ENCODE measurements around the gene GNAQ. TPM values are rescaled to one million over a fixed set of nuclear protein-coding genes. Genes with fewer than 3 reads are reported as not detected.

The GNAQ gene
- total RNA-seq, 2 donors from 2014 or later, result 12.8 to 18.5 TPM

DNA sequence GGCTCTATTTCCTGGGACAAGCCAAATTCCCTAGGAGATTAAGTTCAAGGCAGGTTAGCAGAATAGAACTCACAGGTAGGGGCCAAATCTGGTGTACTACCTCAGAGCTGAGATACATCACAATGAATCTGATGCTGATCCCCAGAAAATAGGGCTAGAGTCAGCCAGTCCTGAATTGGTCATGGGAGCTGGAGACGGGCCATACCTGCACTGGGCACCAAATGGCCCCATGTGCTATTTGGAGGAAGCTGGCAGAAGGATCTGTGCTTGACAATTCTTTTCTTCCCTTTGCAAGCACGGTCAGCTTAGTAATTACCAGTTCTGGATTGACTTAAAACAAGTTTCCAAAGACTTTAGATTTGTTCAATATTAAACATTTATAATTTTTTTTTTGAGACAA, 10.4 kb upstream of the GNAQ start:
- ATAC-seq (replicated peaks), result no peak
- Mint-ChIP-seq H3K36me3 (ENCODE audit: low read depth) (no peaks in the 10 kb centered on the region), H3K4me1 (no peaks in the 10 kb centered on the region), H3K4me3 (no peak overlapping the region), H3K27ac (no peak overlapping the region), H3K27me3 (no peaks in the 10 kb centered on the region), H3K9me3 (no peaks in the 10 kb centered on the region)

DNA sequence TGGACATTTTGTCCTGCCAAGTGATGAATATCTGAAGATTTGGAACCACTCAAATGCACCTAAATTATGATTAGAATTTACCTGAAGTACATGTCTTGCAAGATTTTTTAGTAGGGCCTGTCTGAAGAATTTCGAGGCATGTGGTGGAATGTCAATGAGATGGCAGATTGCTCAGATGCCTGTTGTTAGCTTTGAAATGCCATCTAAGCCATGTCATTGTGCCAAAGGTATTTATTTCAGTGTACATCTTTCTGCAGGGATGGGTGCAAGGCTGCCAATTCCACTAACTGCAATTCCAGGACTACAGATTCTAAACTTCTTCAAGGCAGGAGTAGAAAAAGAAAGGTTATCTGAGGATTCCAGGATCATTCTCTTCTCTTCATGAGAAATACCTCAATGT, 9.1 kb upstream of the GNAQ start:
- Mint-ChIP-seq H3K4me1 (no peaks in the 10 kb centered on the region), H3K27ac (no peak overlapping the region), H3K36me3 (ENCODE audit: low read depth) (no peaks in the 10 kb centered on the region), H3K9me3 (no peaks in the 10 kb centered on the region), H3K27me3 (no peaks in the 10 kb centered on the region), H3K4me3 (no peak overlapping the region)
- no peak for ATAC-seq (replicated peaks)

DNA sequence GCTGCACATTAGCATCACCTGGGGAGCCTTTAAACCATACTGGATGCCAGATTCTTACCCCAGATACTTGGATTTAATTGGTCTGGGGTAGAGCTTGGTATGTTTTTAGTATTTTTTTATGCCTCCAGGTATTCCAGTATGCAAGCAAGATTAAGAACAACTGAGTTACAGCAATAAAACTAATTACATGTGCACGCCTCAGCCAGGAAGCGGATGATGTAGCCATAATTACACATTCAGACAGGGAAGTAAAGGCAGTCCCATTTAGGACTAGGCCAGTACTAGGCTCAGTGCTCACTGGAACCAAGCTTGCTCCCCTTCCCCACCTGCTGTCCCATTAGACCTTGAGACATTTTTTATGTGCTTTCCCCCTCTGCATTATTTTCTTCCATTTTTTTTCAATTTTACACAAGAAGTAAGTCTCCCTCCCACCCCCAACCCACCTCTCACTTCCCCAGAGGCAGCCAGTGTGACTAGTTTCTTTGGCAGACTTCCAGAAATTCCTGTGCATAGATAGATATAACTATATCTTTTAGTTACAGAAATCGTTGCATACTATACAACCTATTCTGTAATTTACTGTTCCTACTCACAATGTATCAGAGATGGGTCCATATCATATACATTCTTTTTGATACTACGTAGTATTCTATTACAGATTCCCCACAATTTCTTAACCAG, 7.1 kb upstream of the GNAQ start:
- no peak for ATAC-seq (replicated peaks)
- Mint-ChIP-seq H3K9me3 (no peaks in the 10 kb centered on the region), H3K4me3 (no peak overlapping the region), H3K4me1 (peaks cover 13% of the 10 kb centered on the region), H3K36me3 (ENCODE audit: low read depth) (no peaks in the 10 kb centered on the region), H3K27me3 (no peaks in the 10 kb centered on the region), H3K27ac (no peak overlapping the region)

DNA sequence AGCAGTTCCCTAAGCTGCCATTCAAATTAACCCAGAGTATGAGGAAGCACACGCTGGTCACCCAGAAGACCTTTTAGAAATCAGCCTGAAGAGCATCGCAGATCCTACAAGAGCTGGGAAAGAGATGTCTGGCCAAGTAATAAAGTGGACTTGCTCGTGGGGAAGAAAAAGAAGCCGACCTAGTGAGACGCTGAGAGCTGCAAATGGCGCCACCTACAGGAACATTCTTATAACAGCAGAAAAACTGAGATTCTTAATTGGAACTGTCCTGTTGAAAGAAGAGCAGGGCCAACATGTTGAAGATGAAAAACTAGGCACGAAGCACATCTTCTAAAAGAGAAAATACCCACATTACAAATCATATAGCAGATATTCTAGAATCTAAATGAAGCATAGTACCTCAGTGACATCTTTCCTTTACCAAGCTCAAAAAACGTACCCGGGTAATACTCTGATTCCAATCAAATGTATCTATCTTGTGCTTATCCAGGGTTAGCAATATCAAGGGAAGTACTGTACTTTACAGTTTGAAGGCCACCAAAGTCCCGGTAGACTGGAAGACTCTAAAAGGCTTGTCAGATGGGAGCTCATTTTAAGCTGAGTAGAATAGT, 3.9 kb upstream of the GNAQ start:
- Mint-ChIP-seq H3K4me3 (peak overlapping the region; percentile 56), H3K4me1 (peaks cover 24% of the 10 kb centered on the region), H3K36me3 (ENCODE audit: low read depth) (peaks cover 2% of the 10 kb centered on the region), H3K27me3 (no peaks in the 10 kb centered on the region), H3K9me3 (no peaks in the 10 kb centered on the region), H3K27ac (peak overlapping the region; percentile 4)
- ATAC-seq (replicated peaks), result no peak

DNA sequence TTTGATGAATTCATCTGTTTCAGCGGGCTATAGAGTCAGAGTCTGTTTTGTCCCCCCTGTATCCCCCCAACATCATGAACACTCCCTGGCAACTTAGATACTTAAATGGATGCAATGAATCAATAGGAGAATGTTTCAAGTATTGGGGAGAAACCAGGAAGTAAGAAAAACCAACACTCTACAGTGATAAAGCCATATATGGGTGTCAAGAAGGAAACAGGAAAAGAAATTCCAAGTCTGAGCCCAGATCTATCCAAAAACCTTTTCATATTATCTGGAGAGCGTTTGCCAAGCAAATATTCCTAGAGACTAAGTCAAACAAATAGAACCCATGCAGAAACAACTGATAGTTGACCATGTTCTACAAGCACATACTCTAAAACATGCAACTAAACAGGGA, 2.3 kb upstream of the GNAQ start:
- Mint-ChIP-seq H3K27ac (no peak overlapping the region), H3K36me3 (ENCODE audit: low read depth) (peaks cover 5% of the 10 kb centered on the region), H3K27me3 (no peaks in the 10 kb centered on the region), H3K4me3 (peak overlapping the region; percentile 92), H3K9me3 (no peaks in the 10 kb centered on the region), H3K4me1 (peaks cover 37% of the 10 kb centered on the region)
- ATAC-seq (replicated peaks), result no peak

DNA sequence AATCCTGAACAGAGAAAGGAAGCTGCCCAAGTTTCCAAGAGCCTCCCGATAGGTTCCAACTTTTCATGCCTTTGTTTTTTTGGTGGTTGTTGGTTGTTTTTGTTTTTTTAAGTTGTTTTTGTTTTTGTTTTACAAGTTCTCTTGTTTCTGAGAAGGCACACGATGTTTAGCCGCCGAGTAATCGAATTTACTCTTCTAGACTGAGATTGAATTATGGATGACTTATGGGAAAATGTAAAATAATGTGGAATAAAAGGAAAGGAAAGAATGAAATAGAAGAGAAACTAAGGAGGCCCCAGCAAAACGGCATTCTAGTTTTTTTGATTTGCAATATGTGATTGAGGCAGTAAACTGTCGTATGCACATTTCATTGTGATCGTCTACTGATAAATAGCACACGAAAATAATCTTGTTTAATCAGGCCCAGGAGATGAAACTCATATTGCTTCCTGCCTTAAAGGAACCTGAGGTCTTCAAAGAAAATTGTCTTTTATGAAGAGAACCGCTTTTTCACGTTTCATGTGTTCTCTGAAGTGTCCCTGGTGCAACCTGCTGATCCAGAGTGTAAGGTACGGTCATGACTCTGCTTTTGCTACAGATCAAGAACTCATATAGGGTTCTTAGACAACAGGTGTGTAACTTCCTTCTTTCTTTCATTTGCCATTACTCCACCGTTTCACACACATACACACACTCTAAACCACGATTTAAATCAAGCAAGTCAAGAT, 1.3 kb upstream of the GNAQ start:
- ATAC-seq (replicated peaks), result no peak
- no peaks in the 10 kb centered on the region for H3K9me3 Mint-ChIP-seq
- H3K27ac Mint-ChIP-seq, result peak overlapping the region; percentile 88
- no peaks in the 10 kb centered on the region for H3K27me3 Mint-ChIP-seq
- peaks cover 5% of the 10 kb centered on the region for H3K36me3 Mint-ChIP-seq (ENCODE audit: low read depth)
- peaks cover 43% of the 10 kb centered on the region for H3K4me1 Mint-ChIP-seq
- H3K4me3 Mint-ChIP-seq, result peak overlapping the region; percentile 92

DNA sequence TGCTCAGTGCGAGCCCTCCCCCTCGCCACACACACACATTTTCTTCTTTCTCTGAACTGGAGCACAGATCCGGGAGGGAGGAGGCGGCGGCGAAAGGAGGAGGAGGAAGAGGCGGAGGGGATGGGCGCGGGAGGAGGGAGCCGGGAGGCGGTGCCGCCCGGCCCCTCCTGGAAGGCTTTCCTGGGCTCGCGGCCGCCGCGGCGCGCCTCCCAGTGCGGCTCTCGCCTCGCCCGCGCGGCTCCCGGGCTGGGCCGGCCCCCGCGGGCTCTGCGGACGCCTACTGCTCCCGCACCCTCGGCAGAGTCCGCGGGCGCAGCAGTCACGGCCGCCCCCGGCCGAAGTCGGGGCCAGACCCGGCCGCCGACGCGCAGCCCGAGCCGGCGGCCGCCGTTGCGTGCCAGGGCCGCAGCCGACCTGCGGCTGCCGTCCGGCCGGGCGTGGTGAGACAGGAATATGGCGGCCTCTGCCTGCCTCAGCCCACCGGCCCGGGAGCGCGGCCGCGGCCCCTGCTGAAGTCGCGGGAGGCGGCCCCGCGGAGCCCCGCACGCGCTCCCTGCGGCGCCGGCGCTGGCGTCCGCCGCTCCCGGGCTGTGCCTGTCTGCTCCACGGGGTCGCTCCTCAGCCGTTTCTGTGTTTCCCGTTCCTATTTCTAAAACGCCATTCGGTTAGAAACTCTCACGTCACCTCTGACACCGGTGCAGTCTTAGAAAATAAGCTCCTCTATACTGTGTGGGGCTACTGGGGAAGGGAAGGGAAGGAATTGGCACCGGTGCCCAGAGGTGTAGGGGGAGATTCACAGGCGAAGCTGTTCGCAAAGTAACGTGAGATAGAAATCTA, 500 bp upstream of the GNAQ start:
- H3K4me1 Mint-ChIP-seq, result peaks cover 43% of the 10 kb centered on the region
- H3K9me3 Mint-ChIP-seq, result no peaks in the 10 kb centered on the region
- H3K36me3 Mint-ChIP-seq (ENCODE audit: low read depth), result peaks cover 5% of the 10 kb centered on the region
- ATAC-seq (replicated peaks), result peak; percentile 53
- no peaks in the 10 kb centered on the region for H3K27me3 Mint-ChIP-seq
- peak overlapping the region; percentile 88 for H3K27ac Mint-ChIP-seq
- H3K4me3 Mint-ChIP-seq, result peak overlapping the region; percentile 92

DNA sequence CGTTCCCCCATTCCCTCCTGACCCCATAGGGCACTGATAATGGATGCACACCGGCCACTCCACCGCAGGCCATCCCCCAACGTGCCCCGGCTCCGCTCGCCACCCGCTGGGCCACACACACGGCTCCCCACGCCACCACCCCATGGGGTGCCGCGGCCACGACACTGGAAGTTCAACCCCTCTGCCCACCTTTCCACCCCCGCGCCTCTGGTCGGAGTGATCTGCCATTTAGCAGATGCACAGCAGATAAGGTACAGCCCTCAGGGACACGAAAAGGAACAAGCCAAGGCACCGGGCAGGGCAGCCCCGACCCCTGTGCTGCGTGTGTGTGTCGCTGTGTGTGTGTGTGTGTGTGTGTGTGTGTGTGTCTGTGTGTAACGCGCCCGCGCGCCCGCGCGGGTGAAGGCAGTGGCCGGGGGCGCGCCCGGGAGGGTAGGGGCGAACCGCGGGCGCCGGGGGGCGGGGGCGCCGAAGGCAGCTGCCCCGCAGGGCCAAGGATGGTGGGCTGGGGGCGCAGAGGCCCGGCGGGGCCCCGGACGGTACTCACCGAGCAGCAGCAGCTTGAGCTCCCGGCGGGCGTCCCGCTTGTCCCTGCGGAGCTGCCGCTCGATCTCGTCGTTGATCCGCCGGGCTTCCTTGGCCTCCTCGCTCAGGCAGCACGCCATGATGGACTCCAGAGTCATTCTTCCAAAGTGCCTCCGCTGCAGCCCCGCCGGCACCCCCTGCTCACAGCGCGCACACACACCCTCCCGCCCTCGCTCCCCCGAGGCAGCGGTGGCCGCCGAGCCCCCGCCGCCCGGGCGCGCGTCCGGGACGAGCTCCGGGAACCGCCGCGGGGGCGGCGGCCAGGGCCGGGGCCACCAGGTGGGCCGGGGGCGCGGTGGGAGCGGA, 813 bp downstream of the GNAQ start:
- H3K4me3 Mint-ChIP-seq, result peak overlapping the region; percentile 92
- peaks cover 43% of the 10 kb centered on the region for H3K4me1 Mint-ChIP-seq
- no peaks in the 10 kb centered on the region for H3K27me3 Mint-ChIP-seq

DNA sequence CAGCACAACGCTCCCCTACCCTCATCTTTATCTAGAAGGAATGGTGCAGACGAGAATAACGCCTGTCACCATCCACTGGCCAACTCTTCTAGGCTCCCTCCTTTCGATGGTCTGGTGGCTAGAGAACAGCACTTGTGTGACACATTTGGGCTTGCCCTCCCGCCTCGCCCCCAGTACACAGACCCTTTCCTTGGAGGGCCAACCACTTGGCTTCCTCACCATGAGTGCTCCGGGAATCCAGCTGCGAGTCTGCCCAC, 1.4 kb downstream of the GNAQ start:
- Mint-ChIP-seq H3K9me3 (no peaks in the 10 kb centered on the region), H3K27ac (peak overlapping the region; percentile 88), H3K4me1 (peaks cover 46% of the 10 kb centered on the region), H3K4me3 (peak overlapping the region; percentile 92), H3K27me3 (no peaks in the 10 kb centered on the region), H3K36me3 (ENCODE audit: low read depth) (peaks cover 5% of the 10 kb centered on the region)
- ATAC-seq (replicated peaks), result peak; percentile 37

More for the DNA sequence above, 813 bp downstream of the GNAQ start:
- Mint-ChIP-seq H3K27ac (peak overlapping the region; percentile 88), H3K36me3 (ENCODE audit: low read depth) (peaks cover 5% of the 10 kb centered on the region), H3K9me3 (no peaks in the 10 kb centered on the region)
- ATAC-seq (replicated peaks), result peak; percentile 18

DNA sequence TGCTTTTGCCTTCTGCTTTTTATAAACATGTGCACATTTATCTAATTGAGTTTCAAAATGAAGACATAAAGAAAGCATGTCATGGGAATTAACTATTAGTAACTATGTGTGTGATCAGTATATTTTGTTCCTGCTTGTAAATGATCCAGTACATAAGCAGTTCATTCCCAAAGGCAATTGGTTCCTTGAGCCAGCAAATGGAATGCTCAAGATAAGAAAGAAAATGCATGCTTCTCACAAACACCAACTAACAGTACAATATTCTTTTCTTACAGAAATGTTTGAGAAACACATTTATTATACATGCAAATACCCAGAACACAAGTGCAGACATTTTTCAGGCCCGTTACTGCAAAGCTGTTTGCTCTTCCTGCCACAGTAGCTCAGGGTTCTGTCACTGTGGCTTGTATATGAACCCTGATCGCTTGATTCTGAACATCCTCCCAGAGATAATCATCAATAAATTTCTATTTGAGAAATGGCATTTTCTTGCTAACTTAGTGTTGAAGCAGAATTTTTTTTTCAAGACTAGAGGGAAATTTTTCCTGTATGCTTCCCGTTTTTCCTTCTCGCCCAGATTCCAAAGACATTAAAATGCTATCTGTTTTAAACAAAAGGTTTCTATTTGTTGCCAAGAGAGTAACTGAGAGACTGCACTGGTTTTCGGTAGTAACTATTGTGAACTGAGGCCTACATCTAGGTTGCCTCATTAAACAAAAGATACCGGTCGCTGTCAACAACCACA, 1.9 kb downstream of the GNAQ start:
- Mint-ChIP-seq H3K27ac (peak overlapping the region; percentile 88), H3K4me3 (peak overlapping the region; percentile 92), H3K9me3 (no peaks in the 10 kb centered on the region), H3K27me3 (no peaks in the 10 kb centered on the region), H3K4me1 (peaks cover 42% of the 10 kb centered on the region), H3K36me3 (ENCODE audit: low read depth) (peaks cover 5% of the 10 kb centered on the region)
- ATAC-seq (replicated peaks), result peak; percentile 25

DNA sequence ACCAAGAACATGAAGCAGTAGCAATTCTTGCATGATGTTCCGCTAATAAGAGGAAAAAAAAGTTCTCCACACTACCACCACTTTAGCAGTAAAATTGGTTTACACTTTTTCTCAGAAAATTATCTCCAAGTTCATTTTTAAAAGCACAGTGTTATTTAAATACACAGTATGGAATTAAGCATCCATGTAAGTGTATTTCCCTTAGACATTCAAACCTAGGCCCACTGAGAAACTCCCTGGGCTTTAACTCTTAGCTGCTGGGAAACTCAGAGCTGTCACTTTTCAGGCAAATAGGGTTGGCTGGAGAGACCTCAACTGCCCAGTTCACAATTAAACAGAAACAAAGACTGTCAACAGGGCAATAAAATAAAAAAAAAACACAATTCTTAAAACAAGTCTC, 2.7 kb downstream of the GNAQ start:
- Mint-ChIP-seq H3K4me3 (peak overlapping the region; percentile 92), H3K4me1 (peaks cover 34% of the 10 kb centered on the region), H3K27me3 (no peaks in the 10 kb centered on the region), H3K36me3 (ENCODE audit: low read depth) (peaks cover 5% of the 10 kb centered on the region), H3K9me3 (no peaks in the 10 kb centered on the region), H3K27ac (peak overlapping the region; percentile 88)
- ATAC-seq (replicated peaks), result no peak

DNA sequence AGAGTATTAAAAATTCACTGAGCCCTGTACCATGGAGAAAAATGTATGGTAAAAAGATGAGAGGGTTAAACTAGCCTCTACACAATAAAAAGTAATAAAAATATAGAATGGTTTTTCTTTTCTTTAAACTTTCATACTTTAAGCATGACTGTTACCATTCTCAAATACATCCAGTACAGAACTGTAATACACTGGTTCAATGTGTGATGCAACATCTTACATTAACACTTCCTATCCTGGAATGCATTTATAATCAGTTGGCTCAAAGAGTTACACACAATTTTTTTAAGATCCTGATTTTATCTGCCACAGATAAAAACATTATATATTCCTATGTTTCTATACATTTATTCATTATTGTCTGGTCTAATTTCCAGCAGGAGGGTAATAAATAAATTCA, 4.7 kb downstream of the GNAQ start:
- H3K4me3 Mint-ChIP-seq, result no peak overlapping the region
- H3K9me3 Mint-ChIP-seq, result no peaks in the 10 kb centered on the region
- no peak overlapping the region for H3K27ac Mint-ChIP-seq
- H3K36me3 Mint-ChIP-seq (ENCODE audit: low read depth), result peaks cover 5% of the 10 kb centered on the region
- no peak for ATAC-seq (replicated peaks)
- H3K27me3 Mint-ChIP-seq, result no peaks in the 10 kb centered on the region
- H3K4me1 Mint-ChIP-seq, result peaks cover 33% of the 10 kb centered on the region

DNA sequence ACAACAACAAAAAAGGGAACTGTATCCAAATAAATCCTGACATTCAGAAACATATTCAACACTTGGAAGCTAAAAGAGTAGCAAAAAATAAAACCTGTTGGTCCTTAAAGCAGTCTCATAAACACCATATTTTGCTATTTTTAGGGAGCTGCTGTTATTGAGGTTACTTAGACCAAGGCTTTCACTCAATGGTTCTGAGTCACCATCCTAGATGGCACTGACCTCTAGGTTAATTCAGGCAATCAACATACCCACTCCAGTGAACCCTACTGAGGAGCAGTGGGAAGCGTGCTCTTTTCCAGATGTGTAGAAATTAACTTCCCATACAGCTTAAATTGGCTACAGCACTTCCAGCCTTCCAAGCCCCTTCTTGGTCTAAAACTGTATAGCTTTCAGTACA, 5.2 kb downstream of the GNAQ start:
- no peak overlapping the region for H3K4me3 Mint-ChIP-seq
- peaks cover 33% of the 10 kb centered on the region for H3K4me1 Mint-ChIP-seq

More for the DNA sequence above, 5.2 kb downstream of the GNAQ start:
- no peaks in the 10 kb centered on the region for H3K27me3 Mint-ChIP-seq
- peaks cover 5% of the 10 kb centered on the region for H3K36me3 Mint-ChIP-seq (ENCODE audit: low read depth)
- no peaks in the 10 kb centered on the region for H3K9me3 Mint-ChIP-seq
- H3K27ac Mint-ChIP-seq, result no peak overlapping the region
- no peak for ATAC-seq (replicated peaks)
